K562 (cell line): ENCODE data around the gene IREB2. TPM values are rescaled to one million over a fixed set of nuclear protein-coding genes. Genes with fewer than 3 reads are reported as not detected.
A peak's percentile ranks its signal among the peaks of the same experiment; 100 is the strongest.

Experiments
- ATF1 ChIP-seq, 2 experiments: fragments of 450-650 bp in 1 of 2; IDR thresholded peaks; 2 replicates each; pipeline ENCODE4 v1.6.1; 2016; ENCODE audit warnings: missing compliant biosample characterization in 1 of 2, missing genetic modification characterization in 1 of 2
- BRD9 ChIP-seq: fragments of 450-650 bp; IDR thresholded peaks from 2 replicates; pipeline ENCODE4 v1.6.1; 2018; ENCODE audit warnings: low read depth; ENCODE audit not compliant: partially characterized antibody
- CBX2 ChIP-seq: fragments of 200-600 bp; sonication (generic); IDR thresholded peaks from one replicate; pipeline ENCODE4 v1.6.1; 2012; ENCODE audit warnings: mild to moderate bottlenecking, low read length, inconsistent platforms; ENCODE audit not compliant: insufficient read depth, poor library complexity, severe bottlenecking
- HIVEP1 ChIP-seq: fragments of 250-450 bp; sonication (Bioruptor Pico); IDR thresholded peaks from 2 replicates; pipeline ENCODE4 v1.4.0; 2020; ENCODE audit warnings: mild to moderate bottlenecking
- HLTF ChIP-seq: fragments of 450-650 bp; IDR thresholded peaks from 2 replicates; pipeline ENCODE4 v1.6.1; 2016
- HNRNPH1 ChIP-seq: fragments of 200-400 bp; formaldehyde crosslinking; optimal IDR thresholded peaks from 2 replicates; pipeline ENCODE3; 2017; ENCODE audit warnings: low read depth, mild to moderate bottlenecking, low read length, moderate library complexity
- IRF2 ChIP-seq: sonication (generic); formaldehyde crosslinking; IDR thresholded peaks from 2 replicates; pipeline ENCODE4 v1.8.1; 2022; ENCODE audit warnings: mild to moderate bottlenecking, missing genetic modification reagents
- LCOR ChIP-seq: sonication (generic); formaldehyde crosslinking; IDR thresholded peaks from 2 replicates; pipeline ENCODE4 v1.8.0; 2022; ENCODE audit warnings: mild to moderate bottlenecking, missing genetic modification reagents
- NR2F6 ChIP-seq: fragments of 450-650 bp; formaldehyde crosslinking; IDR thresholded peaks from 2 replicates; pipeline ENCODE4 v1.4.0; 2020; ENCODE audit warnings: mild to moderate bottlenecking
- XRCC3 ChIP-seq: fragments of 450-650 bp; IDR thresholded peaks from 2 replicates; pipeline ENCODE4 v1.6.1; 2017; ENCODE audit warnings: mild to moderate bottlenecking, moderate library complexity
- ZNF121 ChIP-seq: sonication (generic); formaldehyde crosslinking; conservative IDR thresholded peaks from 2 replicates; pipeline ENCODE4 v1.8.0; 2022; ENCODE audit warnings: missing genetic modification reagents
- ZNF165 ChIP-seq: fragments of 250-450 bp; sonication (Bioruptor Pico); IDR thresholded peaks from 2 replicates; pipeline ENCODE4 v1.4.0; 2020; ENCODE audit warnings: borderline replicate concordance
- polyA plus RNA-seq, 8 experiments: library from polyadenylated mRNA; depleted of rRNA in 4 of 8; stranded (reverse) in 5 of 8; unstranded in 3 of 8; fragments of >200 nt; fragmentation: Nextera tagmentation in 2 of 8; fragmentation: Illumina TruSeq in 1 of 8; extraction: Ambion mirVana in 2 of 8; extraction: Trizol in 1 of 8; gene quantifications; 2 replicates each; pipeline versions ENCODE4 v1.2.1 to v1.2.3, GENCODE V29; 2011 to 2014; ENCODE audit warnings: inconsistent platforms in 1 of 8, missing spikeins in 1 of 8
- total RNA-seq, 7 experiments: library from RNA; depleted of rRNA in 6 of 7; stranded (reverse); fragments of >200 nt in 6 of 7; fragmentation: Illumina TruSeq in 2 of 7; extraction: Trizol in 2 of 7; gene quantifications; 2 replicates each; pipeline versions ENCODE4 v1.2.1 to v1.2.3, GENCODE V29; 2011 to 2021; ENCODE audit warnings: low replicate concordance in 1 of 7
- TF ChIP-seq, protein P1 (sequence below): fragments of 450-650 bp; IDR thresholded peaks from 2 replicates; pipeline ENCODE4 v1.6.1; 2014; ENCODE audit warnings: low read depth, mild to moderate bottlenecking, moderate library complexity, borderline replicate concordance
- TF ChIP-seq, protein P2 (sequence below): fragments of 250-450 bp; sonication (Bioruptor Pico); IDR thresholded peaks from 2 replicates; pipeline ENCODE4 v1.5.0; 2021; ENCODE audit warnings: mild to moderate bottlenecking, moderate library complexity
- TF ChIP-seq, protein P3 (sequence below): sonication (generic); formaldehyde crosslinking; IDR thresholded peaks from 2 replicates; pipeline ENCODE4 v1.8.1; 2023; ENCODE audit warnings: missing genetic modification reagents, mild to moderate bottlenecking, borderline replicate concordance
- TF ChIP-seq, protein P4 (sequence below): fragments of 250-450 bp; sonication (Bioruptor Pico); IDR thresholded peaks from 2 replicates; pipeline ENCODE4 v1.8.0; 2022; ENCODE audit warnings: inconsistent platforms, mild to moderate bottlenecking, moderate library complexity, borderline replicate concordance

The IREB2 gene
- total and polyA plus RNA-seq, 9 of the 15 experiments (the other 6 are each of a cell fraction or from before 2014, with no cell fraction given), result 16.8 to 61.7 (median 34.0) TPM

DNA sequence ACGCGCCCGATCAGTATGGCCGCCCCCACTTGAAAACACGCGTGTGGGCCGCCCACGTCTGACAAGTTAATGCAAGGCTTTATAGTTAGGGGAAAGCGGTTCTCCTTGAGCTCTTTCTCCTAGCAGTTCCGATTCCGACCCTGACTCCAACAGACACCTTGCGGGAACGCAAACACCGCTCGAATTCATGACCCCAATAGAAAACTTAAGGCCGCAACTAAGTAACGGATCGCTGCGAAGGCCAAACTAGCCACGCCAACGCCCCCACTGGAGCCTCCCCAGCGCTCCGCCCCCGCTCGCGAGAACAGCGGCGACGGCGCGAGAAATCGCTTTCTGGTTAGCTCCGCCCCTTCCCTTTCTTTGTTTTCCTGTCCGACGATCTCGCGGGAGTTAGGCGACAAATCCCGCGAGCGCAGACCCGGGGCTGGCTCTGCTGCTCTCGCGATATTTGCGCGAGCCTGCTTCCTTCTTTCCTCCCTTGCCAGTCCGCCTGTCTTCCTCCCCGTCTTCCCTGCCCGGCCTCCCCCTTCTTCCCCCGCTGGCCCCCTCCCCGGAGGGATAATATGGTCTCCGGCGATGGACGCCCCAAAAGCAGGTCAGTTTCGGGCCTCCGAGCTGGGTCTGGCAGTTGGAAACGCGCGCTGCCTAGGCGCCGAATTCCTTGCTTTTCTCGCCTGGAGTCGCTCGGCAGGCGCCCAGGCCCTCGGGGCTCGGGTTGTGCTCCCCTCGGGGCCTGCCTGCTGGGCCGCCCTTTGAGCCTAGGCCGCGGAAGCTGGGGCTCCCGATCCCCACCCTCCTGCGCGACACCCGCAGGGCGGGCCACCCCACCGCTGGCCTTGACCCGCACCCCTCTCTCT, at the start of gene IREB2 (continued):
- TF ChIP-seq, protein P1, sequence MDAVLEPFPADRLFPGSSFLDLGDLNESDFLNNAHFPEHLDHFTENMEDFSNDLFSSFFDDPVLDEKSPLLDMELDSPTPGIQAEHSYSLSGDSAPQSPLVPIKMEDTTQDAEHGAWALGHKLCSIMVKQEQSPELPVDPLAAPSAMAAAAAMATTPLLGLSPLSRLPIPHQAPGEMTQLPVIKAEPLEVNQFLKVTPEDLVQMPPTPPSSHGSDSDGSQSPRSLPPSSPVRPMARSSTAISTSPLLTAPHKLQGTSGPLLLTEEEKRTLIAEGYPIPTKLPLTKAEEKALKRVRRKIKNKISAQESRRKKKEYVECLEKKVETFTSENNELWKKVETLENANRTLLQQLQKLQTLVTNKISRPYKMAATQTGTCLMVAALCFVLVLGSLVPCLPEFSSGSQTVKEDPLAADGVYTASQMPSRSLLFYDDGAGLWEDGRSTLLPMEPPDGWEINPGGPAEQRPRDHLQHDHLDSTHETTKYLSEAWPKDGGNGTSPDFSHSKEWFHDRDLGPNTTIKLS, result peak; percentile 99
- TF ChIP-seq ATF1 (CRISPR knock-in tag; IDR thresholded peaks at IDR 0.05), result no peak
- peak; percentile 62; the same call in 1 of the 2 replicates for TF ChIP-seq ATF1 (tag; IDR thresholded peaks at IDR 0.05)
- TF ChIP-seq XRCC3, result no peak
- TF ChIP-seq, protein P2, sequence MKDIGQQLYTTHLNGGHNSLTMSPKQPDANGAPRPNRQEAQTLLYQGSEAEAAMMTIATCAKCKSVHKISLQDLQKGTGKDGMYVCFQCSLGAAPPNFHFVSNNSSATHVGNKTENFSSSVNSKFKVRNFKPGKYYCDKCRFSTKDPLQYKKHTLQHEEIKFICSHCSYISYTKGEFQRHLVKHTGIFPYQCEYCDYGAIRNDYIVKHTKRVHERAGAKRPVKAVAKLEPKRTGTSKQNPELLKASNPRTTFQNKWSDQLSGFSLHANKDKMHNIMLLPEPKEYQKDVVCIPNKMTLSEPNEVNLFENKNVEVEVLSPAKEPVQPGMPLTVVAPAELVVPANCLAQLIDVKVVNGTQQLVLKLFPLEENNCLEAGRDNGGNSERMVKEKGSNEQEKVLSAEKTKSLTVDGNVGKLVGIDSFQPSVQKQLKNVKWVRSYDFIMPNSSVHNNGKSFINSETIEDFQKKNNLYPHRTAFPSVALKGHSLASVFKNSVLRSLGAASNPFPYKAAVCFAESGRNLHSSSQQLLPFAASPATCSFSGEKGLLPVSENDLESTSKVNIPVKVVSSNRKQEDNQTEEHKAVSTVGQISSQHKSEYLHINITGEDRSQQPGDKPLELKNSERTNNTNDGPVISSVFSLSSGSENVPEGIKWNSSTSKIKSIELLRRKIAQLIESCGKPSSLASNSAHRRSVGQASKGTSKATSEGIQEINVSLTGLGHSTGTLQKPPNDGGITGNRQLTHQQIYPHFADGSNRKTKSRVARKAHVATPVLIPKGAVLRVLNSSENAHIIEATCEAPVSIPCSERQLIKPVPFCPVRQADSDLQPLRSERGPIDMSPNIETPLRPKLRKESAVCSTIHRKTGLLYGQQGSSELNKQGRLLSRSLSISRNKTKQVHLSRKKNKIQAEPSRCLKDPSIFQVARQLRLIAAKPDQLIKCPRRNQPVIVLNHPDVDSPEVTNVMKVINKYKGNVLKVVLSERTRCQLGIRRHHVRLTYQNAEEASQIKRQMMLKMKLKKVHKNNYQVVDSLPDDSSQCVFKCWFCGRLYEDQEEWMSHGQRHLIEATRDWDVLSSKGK (CRISPR knock-in tag), result no peak
- TF ChIP-seq CBX2, result no peak
- TF ChIP-seq HLTF, result no peak
- no peak for TF ChIP-seq IRF2 (CRISPR knock-in tag)
- no peak for TF ChIP-seq LCOR (CRISPR knock-in tag)
- no peak for TF ChIP-seq ZNF165 (CRISPR knock-in tag)
- no peak for TF ChIP-seq BRD9
- no peak for TF ChIP-seq HIVEP1
- TF ChIP-seq, protein P3, sequence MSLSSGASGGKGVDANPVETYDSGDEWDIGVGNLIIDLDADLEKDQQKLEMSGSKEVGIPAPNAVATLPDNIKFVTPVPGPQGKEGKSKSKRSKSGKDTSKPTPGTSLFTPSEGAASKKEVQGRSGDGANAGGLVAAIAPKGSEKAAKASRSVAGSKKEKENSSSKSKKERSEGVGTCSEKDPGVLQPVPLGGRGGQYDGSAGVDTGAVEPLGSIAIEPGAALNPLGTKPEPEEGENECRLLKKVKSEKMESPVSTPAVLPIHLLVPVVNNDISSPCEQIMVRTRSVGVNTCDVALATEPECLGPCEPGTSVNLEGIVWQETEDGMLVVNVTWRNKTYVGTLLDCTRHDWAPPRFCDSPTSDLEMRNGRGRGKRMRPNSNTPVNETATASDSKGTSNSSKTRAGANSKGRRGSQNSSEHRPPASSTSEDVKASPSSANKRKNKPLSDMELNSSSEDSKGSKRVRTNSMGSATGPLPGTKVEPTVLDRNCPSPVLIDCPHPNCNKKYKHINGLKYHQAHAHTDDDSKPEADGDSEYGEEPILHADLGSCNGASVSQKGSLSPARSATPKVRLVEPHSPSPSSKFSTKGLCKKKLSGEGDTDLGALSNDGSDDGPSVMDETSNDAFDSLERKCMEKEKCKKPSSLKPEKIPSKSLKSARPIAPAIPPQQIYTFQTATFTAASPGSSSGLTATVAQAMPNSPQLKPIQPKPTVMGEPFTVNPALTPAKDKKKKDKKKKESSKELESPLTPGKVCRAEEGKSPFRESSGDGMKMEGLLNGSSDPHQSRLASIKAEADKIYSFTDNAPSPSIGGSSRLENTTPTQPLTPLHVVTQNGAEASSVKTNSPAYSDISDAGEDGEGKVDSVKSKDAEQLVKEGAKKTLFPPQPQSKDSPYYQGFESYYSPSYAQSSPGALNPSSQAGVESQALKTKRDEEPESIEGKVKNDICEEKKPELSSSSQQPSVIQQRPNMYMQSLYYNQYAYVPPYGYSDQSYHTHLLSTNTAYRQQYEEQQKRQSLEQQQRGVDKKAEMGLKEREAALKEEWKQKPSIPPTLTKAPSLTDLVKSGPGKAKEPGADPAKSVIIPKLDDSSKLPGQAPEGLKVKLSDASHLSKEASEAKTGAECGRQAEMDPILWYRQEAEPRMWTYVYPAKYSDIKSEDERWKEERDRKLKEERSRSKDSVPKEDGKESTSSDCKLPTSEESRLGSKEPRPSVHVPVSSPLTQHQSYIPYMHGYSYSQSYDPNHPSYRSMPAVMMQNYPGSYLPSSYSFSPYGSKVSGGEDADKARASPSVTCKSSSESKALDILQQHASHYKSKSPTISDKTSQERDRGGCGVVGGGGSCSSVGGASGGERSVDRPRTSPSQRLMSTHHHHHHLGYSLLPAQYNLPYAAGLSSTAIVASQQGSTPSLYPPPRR (CRISPR knock-in tag), result no peak
- no peak for TF ChIP-seq HNRNPH1
- no peak for TF ChIP-seq ZNF121
- TF ChIP-seq NR2F6 (CRISPR knock-in tag), result no peak
- TF ChIP-seq, protein P4, sequence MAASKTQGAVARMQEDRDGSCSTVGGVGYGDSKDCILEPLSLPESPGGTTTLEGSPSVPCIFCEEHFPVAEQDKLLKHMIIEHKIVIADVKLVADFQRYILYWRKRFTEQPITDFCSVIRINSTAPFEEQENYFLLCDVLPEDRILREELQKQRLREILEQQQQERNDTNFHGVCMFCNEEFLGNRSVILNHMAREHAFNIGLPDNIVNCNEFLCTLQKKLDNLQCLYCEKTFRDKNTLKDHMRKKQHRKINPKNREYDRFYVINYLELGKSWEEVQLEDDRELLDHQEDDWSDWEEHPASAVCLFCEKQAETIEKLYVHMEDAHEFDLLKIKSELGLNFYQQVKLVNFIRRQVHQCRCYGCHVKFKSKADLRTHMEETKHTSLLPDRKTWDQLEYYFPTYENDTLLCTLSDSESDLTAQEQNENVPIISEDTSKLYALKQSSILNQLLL, result no peak
